Fibroblast of the aortic adventitia (primary cell): ENCODE results near the gene ZMAT5. TPM values are rescaled to one million over a fixed set of nuclear protein-coding genes. Genes with fewer than 3 reads are reported as not detected.

Experiments
- DNase-seq: peaks from one replicate; pipeline ENCODE4 v3.0.0-alpha.2; 2010; ENCODE audit warnings: low read depth
- H3K4me3 ChIP-seq: 2 replicates; pipeline ENCODE4 v1.5.1; 2011; ENCODE audit warnings: low read depth, mild to moderate bottlenecking, control low read depth, low read length, moderate library complexity
- CTCF ChIP-seq: IDR thresholded peaks from 2 replicates; pipeline ENCODE4 v1.5.1; 2011; ENCODE audit warnings: mild to moderate bottlenecking, low read length, control low read depth, inconsistent platforms; ENCODE audit not compliant: insufficient read depth
- total RNA-seq: library from RNA; depleted of rRNA; stranded (reverse); fragments of >200 nt; gene quantifications from 2 replicates; pipeline ENCODE4 v1.2.3, GENCODE V29; 2012; ENCODE audit warnings: low replicate concordance

Gene ZMAT5
- total RNA-seq, 1 donor = 17.2 TPM

GRCh38 chr22:29700206-29700899 lies 66.5 kb downstream of the ZMAT5 start:
- peak; percentile 11 for DNase-seq
- no peak for TF ChIP-seq CTCF
- H3K4me3 ChIP-seq = no peak overlapping the region

- no peak for DNase-seq
- no peak for TF ChIP-seq CTCF
- H3K4me3 ChIP-seq = no peak overlapping the region
These were observed 68.8 kb downstream of the ZMAT5 start for GRCh38 chr22:29697853-29698598.

- TF ChIP-seq CTCF = no peak
- H3K4me3 ChIP-seq = no peak overlapping the region
- DNase-seq = no peak
These were observed 71.5 kb downstream of the ZMAT5 start for GRCh38 chr22:29695129-29695926.

GRCh38 chr22:29693671-29694070 lies 73.1 kb downstream of the ZMAT5 start:
- peak; percentile 50 for DNase-seq
- no peak for TF ChIP-seq CTCF
- H3K4me3 ChIP-seq = no peak overlapping the region

GRCh38 chr22:29693161-29693560 lies 73.6 kb downstream of the ZMAT5 start:
- peak; percentile 29 for DNase-seq
- no peak for TF ChIP-seq CTCF
- no peak overlapping the region for H3K4me3 ChIP-seq

GRCh38 chr22:29692327-29692640 lies 74.5 kb downstream of the ZMAT5 start:
- DNase-seq = no peak
- TF ChIP-seq CTCF = no peak

More at GRCh38 chr22:29692327-29692640, 74.5 kb downstream of the ZMAT5 start:
- no peak overlapping the region for H3K4me3 ChIP-seq
